OCI-LY3 (cell line): ENCODE results near the gene ACBD6.

Experiments
- EZH2phosphoT487 ChIP-seq: fragments of 200-600 bp; shearing (Covaris generic); IDR thresholded peaks from 2 replicates; pipeline ENCODE4 v1.6.1; 2018; ENCODE audit warnings: antibody characterized with exemption, mixed run types, low read depth
- TF ChIP-seq, protein P1 (sequence below): fragments of 200-600, 300-600 bp; sonication (generic); IDR thresholded peaks from 2 replicates; pipeline ENCODE4 v1.5.1; 2014; ENCODE audit warnings: antibody characterized with exemption, low read length, low read depth

DNA sequence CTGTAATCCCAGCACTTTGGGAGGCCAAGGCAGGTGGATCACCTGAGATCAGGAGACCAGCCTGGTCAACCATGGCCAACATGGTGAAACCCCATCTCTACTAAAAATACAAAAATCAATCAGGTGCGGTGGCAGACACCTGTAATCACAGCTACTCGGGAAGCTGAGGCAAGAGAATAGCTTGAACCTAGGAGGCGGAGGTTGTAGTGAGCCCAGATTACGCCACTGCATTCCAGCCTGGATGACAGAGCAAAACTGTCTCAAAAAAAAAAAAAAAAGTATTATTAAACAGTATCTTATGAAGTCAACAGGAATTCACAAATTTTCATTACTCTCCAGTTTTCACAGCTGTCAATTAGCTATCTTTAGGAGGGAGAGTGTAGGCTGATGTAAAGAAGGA lies 3.8 kb downstream of the ACBD6 start:
- TF ChIP-seq, protein P1, sequence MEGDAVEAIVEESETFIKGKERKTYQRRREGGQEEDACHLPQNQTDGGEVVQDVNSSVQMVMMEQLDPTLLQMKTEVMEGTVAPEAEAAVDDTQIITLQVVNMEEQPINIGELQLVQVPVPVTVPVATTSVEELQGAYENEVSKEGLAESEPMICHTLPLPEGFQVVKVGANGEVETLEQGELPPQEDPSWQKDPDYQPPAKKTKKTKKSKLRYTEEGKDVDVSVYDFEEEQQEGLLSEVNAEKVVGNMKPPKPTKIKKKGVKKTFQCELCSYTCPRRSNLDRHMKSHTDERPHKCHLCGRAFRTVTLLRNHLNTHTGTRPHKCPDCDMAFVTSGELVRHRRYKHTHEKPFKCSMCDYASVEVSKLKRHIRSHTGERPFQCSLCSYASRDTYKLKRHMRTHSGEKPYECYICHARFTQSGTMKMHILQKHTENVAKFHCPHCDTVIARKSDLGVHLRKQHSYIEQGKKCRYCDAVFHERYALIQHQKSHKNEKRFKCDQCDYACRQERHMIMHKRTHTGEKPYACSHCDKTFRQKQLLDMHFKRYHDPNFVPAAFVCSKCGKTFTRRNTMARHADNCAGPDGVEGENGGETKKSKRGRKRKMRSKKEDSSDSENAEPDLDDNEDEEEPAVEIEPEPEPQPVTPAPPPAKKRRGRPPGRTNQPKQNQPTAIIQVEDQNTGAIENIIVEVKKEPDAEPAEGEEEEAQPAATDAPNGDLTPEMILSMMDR = no peak
- no peak for TF ChIP-seq EZH2phosphoT487
